Measurements from ENCODE around the gene ATP6V1E1. TPM values are rescaled to one million over a fixed set of nuclear protein-coding genes. Genes with fewer than 3 reads are reported as not detected.

ATP6V1E1 gene
- total RNA-seq, 3 donors from 2014 or later = 99.6 to 128 (median 110) TPM

GRCh38 chr22:17598318-17598717 lies 30.2 kb downstream of the ATP6V1E1 start:
- H3K36me3 ChIP-seq (ENCODE audit: low read depth) = no peaks in the 10 kb centered on the region
- no peak overlapping the region for H3K4me3 ChIP-seq
- no peak for TF ChIP-seq CTCF (IDR thresholded peaks at IDR 0.05)
- H3K4me1 ChIP-seq (ENCODE audit: low read depth) = no peaks in the 10 kb centered on the region
- DNase-seq (no peak), ATAC-seq (no peak)
- no peaks in the 10 kb centered on the region for H3K9me3 ChIP-seq
- intact Hi-C loops (cut with DNase I, micrococcal nuclease) = no loop called here

- intact Hi-C loops (cut with DNase I, micrococcal nuclease) = no loop called here
- no peak overlapping the region for H3K4me3 ChIP-seq
- ATAC-seq (no peak), DNase-seq (no peak)
- no peaks in the 10 kb centered on the region for H3K4me1 ChIP-seq (ENCODE audit: low read depth)
- no peaks in the 10 kb centered on the region for H3K9me3 ChIP-seq
- no peaks in the 10 kb centered on the region for H3K36me3 ChIP-seq (ENCODE audit: low read depth)
- no peak for TF ChIP-seq CTCF (IDR thresholded peaks at IDR 0.05)
Measured at GRCh38 chr22:17597217-17597616, 31.3 kb downstream of the ATP6V1E1 start.

- H3K4me3 ChIP-seq = no peak overlapping the region
- H3K4me1 ChIP-seq (ENCODE audit: low read depth) = no peaks in the 10 kb centered on the region
- H3K9me3 ChIP-seq = no peaks in the 10 kb centered on the region
- H3K36me3 ChIP-seq (ENCODE audit: low read depth) = peaks cover 1% of the 10 kb centered on the region
- peak in 1 of 3 donors; percentile 5 for DNase-seq
- ATAC-seq = no peak
- no peak for TF ChIP-seq CTCF (IDR thresholded peaks at IDR 0.05)
- intact Hi-C loops (cut with DNase I, micrococcal nuclease) = no loop called here
Measured at GRCh38 chr22:17596226-17596625, 32.3 kb downstream of the ATP6V1E1 start.

GRCh38 chr22:17592201-17592600 lies 36.3 kb downstream of the ATP6V1E1 start:
- DNase-seq (peak in 1 of 3 donors; percentile 1), ATAC-seq (no peak)
- no peak for TF ChIP-seq CTCF (IDR thresholded peaks at IDR 0.05)

GRCh38 chr22:17590586-17590985 lies 38.0 kb downstream of the ATP6V1E1 start:
- DNase-seq (peak in 2 of 3 donors; percentile 6 to 11), ATAC-seq (no peak)
- Histone ChIP-seq H3K4me3 (no peak overlapping the region), H3K36me3 (ENCODE audit: low read depth) (peaks cover 4% of the 10 kb centered on the region), H3K9me3 (no peaks in the 10 kb centered on the region), H3K4me1 (ENCODE audit: low read depth) (no peaks in the 10 kb centered on the region)
- intact Hi-C loops (cut with DNase I, micrococcal nuclease) = no loop called here
- TF ChIP-seq CTCF (IDR thresholded peaks at IDR 0.05) = no peak

More at GRCh38 chr22:17592201-17592600, 36.3 kb downstream of the ATP6V1E1 start:
- intact Hi-C loops (cut with DNase I, micrococcal nuclease) = no loop called here
- no peak overlapping the region for H3K4me3 ChIP-seq
- H3K4me1 ChIP-seq (ENCODE audit: low read depth) = no peaks in the 10 kb centered on the region
- H3K36me3 ChIP-seq (ENCODE audit: low read depth) = peaks cover 4% of the 10 kb centered on the region
- H3K9me3 ChIP-seq = no peaks in the 10 kb centered on the region

GRCh38 chr22:17589810-17590375 lies 38.7 kb downstream of the ATP6V1E1 start:
- intact Hi-C loops (cut with DNase I, micrococcal nuclease) = no loop called here
- no peak overlapping the region for H3K4me3 ChIP-seq
- DNase-seq = peak in 1 of 3 donors; percentile 25
- no peak for TF ChIP-seq CTCF (IDR thresholded peaks at IDR 0.05)
- ATAC-seq = no peak
- H3K36me3 ChIP-seq (ENCODE audit: low read depth) = peaks cover 4% of the 10 kb centered on the region
- H3K4me1 ChIP-seq (ENCODE audit: low read depth) = no peaks in the 10 kb centered on the region
- H3K9me3 ChIP-seq = no peaks in the 10 kb centered on the region

Data from mucosa of descending colon (tissue), 3 donors.